Hepatocyte (in vitro differentiated cells): ENCODE measurements around the gene SYNPO2.

Source experiments
- CTCF ChIP-seq: fragments of 200-600 bp; sonication (generic); IDR thresholded peaks from 2 replicates; pipeline ENCODE4 v1.5.1; 2016; ENCODE audit warnings: antibody characterized with exemption, mild to moderate bottlenecking; ENCODE audit not compliant: poor library complexity
- EZH2 ChIP-seq: fragments of 200-600 bp; sonication (generic); IDR thresholded peaks from 2 replicates; pipeline ENCODE4 v1.6.1; 2016; ENCODE audit warnings: antibody characterized with exemption, mild to moderate bottlenecking, borderline replicate concordance
- EZH2phosphoT487 ChIP-seq: fragments of 200-600 bp; sonication (generic); IDR thresholded peaks from one replicate; pipeline ENCODE4 v1.6.1; 2018; ENCODE audit warnings: antibody characterized with exemption, mild to moderate bottlenecking, low read depth, moderate library complexity; ENCODE audit not compliant: unreplicated experiment, severe bottlenecking

- TF ChIP-seq EZH2 (no peak), CTCF (no peak), EZH2phosphoT487 (no peak)
Measured at GRCh38 chr4:118967393-118967792, 78.7 kb downstream of the SYNPO2 start.
